Left lung (tissue), 10 donors: ENCODE data around the gene PMEPA1. TPM values are rescaled to one million over a fixed set of nuclear protein-coding genes. Genes with fewer than 3 reads are reported as not detected.

Source experiments
- ATAC-seq: fragments of 200-7000 bp; cut with Tn5 transposase; one replicate; pipeline ENCODE4 v1.9.1; 2020; ENCODE audit warnings: moderate library complexity
- DNase-seq, 4 donors: peaks; one replicate each; pipeline ENCODE4 v3.0.0-alpha.2; 2013 to 2020
- H3K27ac ChIP-seq, 2 donors: fragments of 200-600 bp; sonication (generic) in 1 of 2; one replicate each; pipeline versions ENCODE4 v1.5.0 to v1.8.0; 2020 to 2021
- H3K27me3 ChIP-seq, 2 donors: fragments of 200-600 bp; sonication (generic) in 1 of 2; one replicate each; pipeline versions ENCODE4 v1.5.0 to v1.8.0; 2020 to 2021
- H3K36me3 ChIP-seq, 2 donors: fragments of 200-600 bp; sonication (generic) in 1 of 2; one replicate each; pipeline versions ENCODE4 v1.5.0 to v1.8.0; 2020 to 2021
- H3K4me1 ChIP-seq, 2 donors: fragments of 200-600 bp; one replicate each; pipeline ENCODE4 v1.8.0; 2021
- H3K4me3 ChIP-seq, 2 donors: fragments of 200-600 bp; sonication (generic) in 1 of 2; one replicate each; pipeline versions ENCODE4 v1.5.0 to v1.8.0; 2020 to 2021; ENCODE audit warnings: mild to moderate bottlenecking in 1 of 2
- H3K9me3 ChIP-seq, 2 donors: fragments of 200-600 bp; sonication (generic) in 1 of 2; one replicate each; pipeline versions ENCODE4 v1.5.0 to v1.8.0; 2020 to 2021
- intact Hi-C, 2 donors: fragments of 100-400 bp; cut with DNase I; formaldehyde crosslinking; loops; one replicate each; pipeline versions ENCODE4 v1.11.2 to v1.14.2; 2022
- polyA plus RNA-seq, 6 donors: library from polyadenylated mRNA; unstranded; fragments of 120-200 nt; gene quantifications; one replicate each; pipeline ENCODE4 v1.2.1, GENCODE V29; 2013; ENCODE audit not compliant: insufficient read length in 6 of 6
- total RNA-seq, 2 donors: library from RNA; stranded (reverse); fragmentation: NEBNext Ultra II Directional; extraction: Animal tissue kit (Norgen Biotek cat#: 25700); gene quantifications; one replicate each; pipeline ENCODE4 v1.2.1, GENCODE V29; 2021
- TF ChIP-seq, protein P1 (sequence below), 2 donors: fragments of 200-600 bp; sonication (generic) in 1 of 2; IDR thresholded peaks; one replicate each; pipeline versions ENCODE4 v1.5.0 to v1.8.0; 2021; ENCODE audit warnings: antibody characterized with exemption in 2 of 2
- donor health status: DM: no; HTN: yes; CAD: no.
- donor health status: DM: no; HTN: no; CAD: no.

Gene PMEPA1
- total and polyA plus RNA-seq, 8 donors = 19.4 to 109 (median 26.2) TPM

DNA sequence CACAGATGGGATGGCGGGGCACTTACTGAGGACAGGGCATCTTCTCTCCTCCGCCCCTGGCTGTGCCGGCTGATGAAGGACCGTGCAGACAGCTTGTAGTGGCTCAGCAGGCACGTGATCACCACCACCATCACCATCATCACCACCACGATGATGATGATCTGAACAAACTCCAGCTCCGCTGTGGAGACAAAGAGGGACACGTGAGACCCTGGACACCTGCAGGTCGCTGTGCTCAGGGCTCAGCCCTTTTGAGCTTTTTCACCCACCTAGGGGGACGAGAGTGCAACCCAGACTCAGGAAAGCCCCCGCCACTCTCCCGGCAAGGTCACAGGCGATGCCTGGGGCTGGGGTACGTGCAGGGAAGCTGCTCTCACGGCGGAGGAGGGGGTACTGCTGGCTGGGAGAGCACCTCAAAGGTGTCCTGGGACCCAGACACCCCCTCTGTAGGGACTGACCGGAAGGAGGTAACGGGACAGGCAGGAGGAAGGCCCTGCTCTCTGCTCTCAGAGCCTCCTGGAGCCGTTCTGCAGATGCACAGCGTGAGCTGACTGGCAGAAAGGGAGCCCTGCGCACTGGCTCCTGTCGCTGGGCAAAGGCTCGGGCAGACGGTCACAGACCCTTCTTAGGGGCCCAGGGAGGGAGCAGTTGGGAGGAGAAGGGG is 50.2 kb downstream of the PMEPA1 start:
- peaks cover 0 to 26% of the 10 kb centered on the region in 2 donors for H3K36me3 ChIP-seq
- TF ChIP-seq, protein P1, sequence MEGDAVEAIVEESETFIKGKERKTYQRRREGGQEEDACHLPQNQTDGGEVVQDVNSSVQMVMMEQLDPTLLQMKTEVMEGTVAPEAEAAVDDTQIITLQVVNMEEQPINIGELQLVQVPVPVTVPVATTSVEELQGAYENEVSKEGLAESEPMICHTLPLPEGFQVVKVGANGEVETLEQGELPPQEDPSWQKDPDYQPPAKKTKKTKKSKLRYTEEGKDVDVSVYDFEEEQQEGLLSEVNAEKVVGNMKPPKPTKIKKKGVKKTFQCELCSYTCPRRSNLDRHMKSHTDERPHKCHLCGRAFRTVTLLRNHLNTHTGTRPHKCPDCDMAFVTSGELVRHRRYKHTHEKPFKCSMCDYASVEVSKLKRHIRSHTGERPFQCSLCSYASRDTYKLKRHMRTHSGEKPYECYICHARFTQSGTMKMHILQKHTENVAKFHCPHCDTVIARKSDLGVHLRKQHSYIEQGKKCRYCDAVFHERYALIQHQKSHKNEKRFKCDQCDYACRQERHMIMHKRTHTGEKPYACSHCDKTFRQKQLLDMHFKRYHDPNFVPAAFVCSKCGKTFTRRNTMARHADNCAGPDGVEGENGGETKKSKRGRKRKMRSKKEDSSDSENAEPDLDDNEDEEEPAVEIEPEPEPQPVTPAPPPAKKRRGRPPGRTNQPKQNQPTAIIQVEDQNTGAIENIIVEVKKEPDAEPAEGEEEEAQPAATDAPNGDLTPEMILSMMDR (IDR thresholded peaks at IDR 0.05) = no peak
- H3K27me3 ChIP-seq = no peaks in the 10 kb centered on the region
- H3K4me3 ChIP-seq = no peak overlapping the region
- peaks cover 0 to 3% of the 10 kb centered on the region in 2 donors for H3K4me1 ChIP-seq
- H3K9me3 ChIP-seq = no peaks in the 10 kb centered on the region
- H3K27ac ChIP-seq = no peak overlapping the region
- ATAC-seq (no peak), DNase-seq (peak in 2 of 4 donors; percentile 22 to 61)
- intact Hi-C loops = loop anchor here in 1 of 2 donors (5.0 to 10.0 kb wide), 2 partner anchors 425 to 518 kb away; no protein-coding TSS in a partner anchor

DNA sequence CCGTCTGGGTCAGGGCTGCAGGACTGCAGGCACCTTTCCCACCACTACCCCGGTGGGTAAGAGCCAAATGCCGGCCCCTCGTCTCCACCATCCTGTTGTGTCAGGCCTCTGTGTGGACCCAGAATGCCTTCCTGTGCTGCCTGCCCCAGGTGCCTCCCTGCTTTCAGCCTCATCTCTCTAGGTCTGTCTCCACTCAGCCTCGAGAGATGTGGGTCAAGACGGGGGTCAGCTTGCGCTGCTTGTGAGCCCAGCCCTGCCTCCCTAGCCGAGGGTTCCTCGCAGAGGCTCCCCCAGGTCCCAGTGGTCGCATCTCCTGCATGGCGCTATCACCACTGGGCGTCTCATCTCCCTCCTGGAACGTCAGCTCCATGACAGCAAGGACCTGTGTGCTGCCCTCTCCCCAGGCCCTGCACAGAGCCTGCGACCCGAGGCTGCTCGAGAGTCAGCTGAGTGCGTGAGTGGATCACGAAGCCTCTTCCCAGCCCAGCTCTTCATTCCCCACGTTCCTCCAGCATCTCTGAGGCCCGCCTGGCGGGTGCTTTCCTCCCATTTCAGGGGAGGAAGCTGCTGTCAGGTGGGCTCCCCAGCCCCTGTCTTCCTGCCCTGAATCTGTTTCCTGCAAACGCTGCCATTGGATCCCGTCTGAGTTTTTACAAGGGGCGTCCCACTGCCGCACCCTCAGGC is 50.8 kb downstream of the PMEPA1 start:
- Histone ChIP-seq H3K4me3 (no peak overlapping the region), H3K27ac (no peak overlapping the region), H3K9me3 (no peaks in the 10 kb centered on the region), H3K27me3 (no peaks in the 10 kb centered on the region), H3K36me3 (peaks cover 0 to 26% of the 10 kb centered on the region in 2 donors), H3K4me1 (peaks cover 0 to 3% of the 10 kb centered on the region in 2 donors)
- peak in 2 of 4 donors; percentile 29 to 53 for DNase-seq
- TF ChIP-seq, protein P1 (IDR thresholded peaks at IDR 0.05) = no peak
- no peak for ATAC-seq
- intact Hi-C loops = loop anchor here in 1 of 2 donors (5.0 to 10.0 kb wide), 2 partner anchors 426 to 518 kb away; no protein-coding TSS in a partner anchor

DNA sequence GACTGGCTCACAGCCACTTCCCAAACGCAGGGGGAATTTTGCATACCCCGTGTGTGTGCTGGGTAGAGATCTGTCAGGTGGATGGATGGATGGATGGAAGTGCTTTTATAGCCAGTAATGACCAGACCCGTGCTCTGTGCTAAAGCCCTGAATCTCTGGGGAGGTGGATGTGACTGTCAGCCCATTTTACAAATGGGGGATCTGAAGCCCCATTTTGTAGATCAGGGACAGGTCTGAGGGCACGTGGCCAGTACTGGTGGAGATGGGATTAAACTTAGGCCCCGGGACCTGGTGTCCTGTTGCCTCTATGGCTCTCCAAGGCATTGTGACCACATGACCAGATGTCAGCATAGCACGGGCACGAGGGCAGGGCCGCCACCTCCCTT is 51.4 kb downstream of the PMEPA1 start:
- peaks cover 0 to 26% of the 10 kb centered on the region in 2 donors for H3K36me3 ChIP-seq
- DNase-seq (no peak), ATAC-seq (no peak)
- TF ChIP-seq, protein P1 (IDR thresholded peaks at IDR 0.05) = no peak
- H3K4me1 ChIP-seq = peaks cover 0 to 3% of the 10 kb centered on the region in 2 donors
- no peak overlapping the region for H3K4me3 ChIP-seq
- intact Hi-C loops = loop anchor here in 1 of 2 donors (5.0 to 10.0 kb wide), 2 partner anchors 426 to 519 kb away; no protein-coding TSS in a partner anchor
- no peaks in the 10 kb centered on the region for H3K27me3 ChIP-seq
- H3K9me3 ChIP-seq = no peaks in the 10 kb centered on the region
- H3K27ac ChIP-seq = no peak overlapping the region

DNA sequence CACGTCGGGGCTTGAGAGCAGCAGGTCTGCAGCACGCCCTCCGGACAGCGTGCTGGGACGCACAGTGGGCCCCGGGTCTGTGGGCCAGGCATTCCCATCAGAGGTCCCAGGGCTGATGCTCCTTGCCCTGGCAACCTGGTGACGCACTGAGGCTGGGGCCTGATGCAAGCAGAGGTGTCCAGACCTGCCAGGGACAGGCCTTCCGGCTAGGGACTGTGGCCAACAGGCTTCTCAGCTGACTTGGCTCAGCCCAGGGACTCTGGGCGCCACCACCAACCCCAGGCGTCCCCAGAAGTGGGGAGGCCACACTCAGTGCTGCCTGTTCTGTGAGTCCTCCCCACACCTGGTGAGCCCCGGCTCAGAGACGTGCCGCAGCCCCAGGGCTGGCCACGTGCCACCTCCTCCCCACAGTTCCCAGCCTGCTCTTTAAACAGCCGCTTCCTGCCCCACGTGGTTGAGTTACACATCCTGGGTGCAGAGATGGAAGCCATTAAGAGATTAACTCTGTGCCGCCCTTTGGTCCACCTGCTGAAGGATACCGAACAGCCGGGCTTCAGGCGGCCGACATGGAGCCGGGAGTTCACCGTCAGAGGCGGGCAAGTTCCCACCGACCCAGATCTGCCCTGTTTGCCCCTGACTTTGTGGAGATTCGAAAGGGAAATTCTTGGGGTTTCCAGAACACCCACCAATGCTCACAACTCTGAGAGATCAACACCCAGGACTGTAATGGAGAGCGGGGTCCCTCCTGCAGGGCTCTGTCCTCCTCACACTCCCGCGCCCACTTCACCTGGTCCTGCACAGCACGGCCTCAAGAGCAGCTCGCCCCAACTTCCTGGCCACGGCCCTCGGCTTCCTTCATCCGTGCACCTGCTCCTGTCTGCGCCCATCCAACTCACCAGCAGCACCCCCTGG is 52.0 kb downstream of the PMEPA1 start:
- no peaks in the 10 kb centered on the region for H3K9me3 ChIP-seq
- no peak overlapping the region for H3K27ac ChIP-seq
- TF ChIP-seq, protein P1 (IDR thresholded peaks at IDR 0.05) = no peak
- ATAC-seq (peak; percentile 59), DNase-seq (peak in 3 of 4 donors; percentile 40 to 82 (median 60))
- H3K4me3 ChIP-seq = no peak overlapping the region
- no peaks in the 10 kb centered on the region for H3K27me3 ChIP-seq
- intact Hi-C loops = loop anchor here in 1 of 2 donors (5.0 to 10.0 kb wide), 2 partner anchors 427 to 520 kb away; no protein-coding TSS in a partner anchor
- peaks cover 0 to 3% of the 10 kb centered on the region in 2 donors for H3K4me1 ChIP-seq
- H3K36me3 ChIP-seq = peaks cover 0 to 29% of the 10 kb centered on the region in 2 donors
